HG02981 (cell line): Measurements from ENCODE around the gene MTHFS.
"Not testable (repeated sequence)": the region's sequence is repeated elsewhere in the genome, so short reads cannot be mapped to it uniquely, and the experiment has no call there.

ENCODE experiments used
- ATAC-seq: cut with Tn5 transposase; IDR thresholded peaks from one replicate; pipeline ENCODE4 v1.9.1; 2021; ENCODE audit warnings: mild to moderate bottlenecking, moderate library complexity; ENCODE audit not compliant: unreplicated experiment

MTHFS gene

GRCh38 chr15:79916502-79917132, 19.8 kb upstream of the MTHFS start:
- no peak for ATAC-seq

DNA sequence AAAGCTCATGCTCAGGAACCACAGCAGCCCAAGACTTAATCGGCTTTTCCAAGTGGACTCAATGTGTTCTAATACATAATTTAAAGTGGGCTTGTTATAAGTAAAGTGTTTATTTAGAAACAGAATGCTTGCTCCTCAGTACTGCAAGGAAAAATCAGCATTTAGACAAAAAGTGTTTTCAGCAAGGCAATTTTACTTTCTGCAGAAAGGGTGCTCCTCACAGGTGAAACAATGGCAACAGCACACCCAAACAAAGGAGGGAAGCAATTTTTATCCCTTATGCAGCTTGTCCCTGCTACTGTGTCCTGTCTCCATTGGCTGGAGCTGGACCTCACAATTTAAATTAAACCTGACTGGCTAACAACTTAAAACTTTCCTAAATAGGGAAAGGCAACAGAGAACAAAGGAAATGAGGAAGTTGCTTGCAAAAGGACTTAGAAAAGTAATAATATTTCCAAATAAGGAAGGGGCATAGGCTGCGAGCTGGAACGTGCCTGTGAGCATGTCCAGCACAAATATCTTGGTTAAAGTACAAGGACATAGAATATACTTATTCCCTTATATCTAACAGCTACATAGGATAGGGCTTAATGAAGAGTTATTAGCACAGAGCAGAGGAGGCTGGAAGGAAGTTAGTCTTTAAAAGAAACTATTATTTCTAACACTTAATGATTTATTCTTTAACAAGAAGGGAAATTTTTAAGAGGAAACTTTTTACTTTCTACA, 19.1 kb upstream of the MTHFS start:
- not testable (repeated sequence) for ATAC-seq

DNA sequence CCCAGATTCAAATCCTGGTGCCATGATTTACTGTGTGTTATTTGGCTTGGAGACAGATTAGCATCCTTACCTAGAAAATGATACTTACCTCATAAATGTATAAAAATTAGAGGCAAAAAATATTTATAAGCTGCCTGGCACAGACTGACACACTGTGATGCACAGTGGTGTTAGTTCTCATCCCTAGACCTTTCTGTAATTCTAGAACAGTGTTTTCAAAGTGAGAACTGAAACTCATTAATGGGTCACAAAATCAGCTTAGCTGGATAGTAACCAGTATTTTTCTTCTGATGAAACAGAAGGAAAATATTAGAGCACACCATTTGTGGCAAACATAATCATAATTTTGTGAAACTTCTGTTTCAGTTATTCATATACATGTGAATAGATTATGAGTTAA, 17.9 kb upstream of the MTHFS start:
- no peak for ATAC-seq

GRCh38 chr15:79909556-79910335, 12.9 kb upstream of the MTHFS start:
- ATAC-seq: peak; percentile 91

- no peak for ATAC-seq
Measured at GRCh38 chr15:79904271-79904670, 7.5 kb upstream of the MTHFS start.

- ATAC-seq: no peak
Measured at GRCh38 chr15:79903626-79904025, 6.8 kb upstream of the MTHFS start.

- no peak for ATAC-seq
Measured at GRCh38 chr15:79903144-79903543, 6.3 kb upstream of the MTHFS start.

DNA sequence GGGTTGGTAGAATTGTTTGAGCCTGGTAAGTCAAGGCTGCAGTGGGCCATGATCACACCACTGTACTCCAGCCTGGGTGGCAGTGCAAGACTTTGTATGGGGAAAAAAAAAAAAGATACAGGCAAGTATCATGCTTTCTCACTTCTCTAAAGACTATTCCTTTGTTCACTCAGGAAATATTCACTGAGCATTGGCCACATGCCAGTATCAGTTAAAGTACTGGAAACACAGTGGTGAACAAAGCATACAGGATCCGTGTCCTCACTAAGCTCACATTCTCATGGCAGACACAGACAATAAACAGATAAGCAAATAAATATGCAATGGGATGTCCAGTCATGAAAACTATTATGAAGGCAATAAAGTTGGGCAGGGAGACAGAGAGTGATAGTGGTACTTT, 5.1 kb upstream of the MTHFS start:
- peak; percentile 50 for ATAC-seq

GRCh38 chr15:79900818-79901378, 4.1 kb upstream of the MTHFS start:
- ATAC-seq: not testable (repeated sequence)

- ATAC-seq: no peak
Measured at GRCh38 chr15:79900087-79900486, 3.3 kb upstream of the MTHFS start.

- not testable (repeated sequence) for ATAC-seq
Measured at GRCh38 chr15:79898786-79899185, 2.0 kb upstream of the MTHFS start.

DNA sequence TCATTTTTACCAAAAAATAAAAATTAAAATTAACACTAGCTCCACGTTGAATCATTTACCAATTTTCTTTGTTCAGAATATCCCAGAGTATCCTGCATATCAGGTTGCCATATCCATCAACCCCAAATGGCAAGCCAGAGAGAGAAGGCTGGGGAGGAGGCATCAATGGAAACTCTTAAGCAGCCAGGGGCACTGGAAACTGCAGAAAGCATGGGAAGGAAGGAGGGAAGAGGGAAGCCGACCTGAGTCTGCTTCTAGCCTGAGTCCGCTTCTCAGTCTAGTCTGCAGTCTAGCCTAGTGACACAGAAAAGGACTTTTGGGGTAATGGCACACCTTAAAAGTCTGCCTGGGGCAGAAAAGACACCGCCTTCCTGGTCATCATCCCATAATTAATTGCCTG, 1.6 kb upstream of the MTHFS start:
- no peak for ATAC-seq

DNA sequence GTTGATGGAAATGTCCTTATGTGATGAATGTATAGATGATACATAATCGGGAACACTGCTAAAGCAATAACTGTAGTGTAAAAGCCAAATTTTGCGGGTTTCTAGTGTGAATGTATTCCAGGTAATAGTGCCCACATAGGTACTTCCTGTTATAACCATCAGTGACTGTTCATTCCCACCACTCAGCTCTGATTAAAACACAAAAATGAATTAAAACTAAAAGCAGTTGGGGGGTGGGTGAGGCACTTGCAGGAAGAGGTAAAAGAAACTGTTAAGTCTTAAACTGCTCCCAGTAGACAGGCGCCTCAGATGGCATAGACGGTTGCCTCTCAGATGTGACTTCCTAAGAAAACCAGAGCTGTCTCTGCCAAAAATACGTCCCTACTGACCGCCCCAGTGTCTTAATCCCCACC, 893 bp upstream of the MTHFS start:
- ATAC-seq: no peak

GRCh38 chr15:79897380-79897678, 515 bp upstream of the MTHFS start:
- ATAC-seq: no peak

- peak; percentile 43 for ATAC-seq
Measured at GRCh38 chr15:79896131-79896633, 632 bp downstream of the MTHFS start.

GRCh38 chr15:79887054-79887930, 9.5 kb downstream of the MTHFS start:
- ATAC-seq: no peak

DNA sequence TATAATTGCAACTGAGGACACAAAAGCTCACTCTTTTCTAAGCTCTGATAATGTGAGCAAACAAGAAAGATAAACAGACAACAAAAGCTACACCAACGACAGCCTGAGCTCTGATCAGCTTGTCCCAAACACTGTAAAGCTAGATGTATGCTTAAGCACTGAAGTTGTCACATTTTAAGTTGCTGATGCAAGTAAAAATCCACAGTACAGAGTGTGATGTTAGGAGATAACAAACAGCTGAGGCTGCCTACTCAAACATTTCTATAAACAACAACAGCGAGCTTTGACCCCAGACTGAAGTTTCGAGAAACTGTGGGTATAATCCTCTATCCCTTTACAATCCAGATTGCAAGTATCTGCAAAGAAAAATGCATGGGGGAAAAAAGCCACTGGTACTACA, 10.7 kb downstream of the MTHFS start:
- ATAC-seq: no peak

- no peak for ATAC-seq
Measured at GRCh38 chr15:79884204-79884596, 12.6 kb downstream of the MTHFS start.

- ATAC-seq: no peak
Measured at GRCh38 chr15:79883579-79884203, 13.1 kb downstream of the MTHFS start.

- ATAC-seq: no peak
Measured at GRCh38 chr15:79881668-79882067, 15.1 kb downstream of the MTHFS start.
